Measurements from ENCODE around the gene MRPL36.
"Not testable (repeated sequence)": the region's sequence is repeated elsewhere in the genome, so short reads cannot be mapped to it uniquely, and the experiment has no call there.

Gene MRPL36

DNA sequence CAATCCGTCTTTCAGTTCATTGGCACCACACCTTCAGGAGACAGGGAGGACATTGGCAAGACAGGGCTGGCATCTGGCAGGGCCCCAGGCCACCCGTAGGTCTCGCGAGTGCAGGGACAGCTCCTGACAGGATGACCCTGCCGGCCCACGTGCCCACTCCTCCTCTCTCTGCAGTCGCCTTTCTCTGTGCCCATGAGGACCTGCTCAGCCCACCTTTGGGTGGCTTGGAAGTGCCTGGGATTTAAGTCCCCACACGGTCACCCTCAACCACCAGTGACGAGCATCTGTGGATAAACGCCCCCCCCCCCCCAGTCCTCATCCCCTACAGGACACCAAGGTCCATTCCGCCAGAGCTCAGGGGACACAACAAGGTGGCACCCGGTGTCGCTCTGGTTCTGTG lies 4.1 kb downstream of the MRPL36 start:
- no peak for DNase-seq

DNA sequence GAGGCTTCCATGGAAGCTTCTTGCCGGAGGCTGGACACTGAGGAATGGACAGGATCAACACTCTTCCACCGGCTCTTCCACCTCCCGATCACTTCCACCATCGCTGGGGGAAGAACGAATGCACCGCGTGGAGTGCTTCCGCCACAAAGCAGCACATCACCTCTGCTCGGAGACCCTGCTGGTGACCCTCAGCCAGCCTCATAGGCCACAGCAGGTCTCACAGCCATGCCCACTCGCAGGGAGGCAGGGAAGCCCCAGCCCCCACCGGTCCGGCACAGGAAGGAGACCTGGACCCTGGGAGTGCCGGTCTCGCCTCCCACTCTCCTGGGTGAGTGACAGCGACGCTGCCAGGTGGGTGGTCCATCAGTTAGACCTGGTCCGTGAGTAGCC lies 4.7 kb downstream of the MRPL36 start:
- DNase-seq: no peak

DNA sequence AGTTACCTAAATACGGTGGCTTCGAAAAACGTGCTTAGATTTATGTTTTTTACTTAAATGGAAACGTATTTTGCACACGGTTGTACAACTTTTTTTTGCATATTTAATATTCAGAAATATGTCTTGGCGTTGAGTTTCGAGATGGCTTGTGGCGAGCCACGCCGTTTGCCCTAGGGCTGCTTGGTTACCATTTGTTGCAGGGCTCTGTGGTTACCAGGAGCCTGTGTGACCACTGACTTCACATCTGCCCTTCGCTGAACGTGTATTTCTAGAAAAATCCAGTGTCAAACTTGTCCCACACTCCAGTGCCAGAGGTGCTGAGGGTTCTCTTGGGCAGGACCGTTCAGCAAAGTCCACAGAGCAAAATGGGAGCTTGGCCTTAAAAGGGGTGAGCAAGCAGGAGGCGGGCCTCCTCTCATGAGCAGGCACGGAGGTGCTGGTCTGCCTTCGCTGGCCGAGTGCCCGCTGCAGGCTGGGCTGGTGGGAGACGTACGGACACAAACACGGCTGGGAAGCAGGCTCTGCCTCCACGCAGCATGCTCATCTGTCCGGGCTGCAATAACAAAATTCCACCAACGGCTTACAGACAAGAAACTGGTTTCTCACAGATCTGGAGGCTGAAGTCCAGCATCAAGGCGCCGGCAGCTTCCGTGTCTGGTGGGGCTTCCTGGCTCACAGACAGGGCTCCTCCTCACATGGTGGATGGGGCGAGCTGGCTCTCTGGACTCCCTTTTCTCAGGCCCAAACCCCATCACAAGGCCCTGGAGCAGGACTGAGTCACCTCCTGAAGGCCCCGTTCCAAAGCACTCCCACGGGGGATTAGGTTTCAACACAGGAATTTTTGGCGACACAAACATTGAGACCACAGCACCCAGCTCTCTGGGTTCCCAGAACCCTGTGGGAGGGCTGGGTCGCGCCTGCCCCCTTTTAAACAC lies 5.4 kb downstream of the MRPL36 start:
- DNase-seq: no peak

DNA sequence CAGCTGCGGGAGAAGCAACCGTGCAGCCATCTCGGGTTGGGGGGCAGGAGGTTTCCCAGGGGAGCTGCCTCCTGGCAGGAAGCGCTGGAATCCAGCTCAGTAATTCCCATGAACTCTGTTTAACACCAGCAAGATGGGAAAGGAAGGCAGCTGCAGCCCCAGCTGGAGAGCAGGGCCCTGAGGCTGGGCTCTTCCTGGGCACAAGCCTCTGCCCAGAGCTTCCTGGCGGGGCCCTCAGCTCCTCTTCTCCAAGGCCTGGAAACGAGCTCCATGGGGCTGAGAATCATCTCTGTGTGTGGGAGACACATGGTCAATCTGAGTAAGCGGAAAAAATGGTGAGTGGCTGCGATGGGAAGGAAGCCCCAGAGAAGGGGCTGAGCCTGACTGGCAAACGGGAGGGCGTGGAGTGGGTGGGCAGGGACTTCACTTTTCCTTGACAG lies 6.3 kb downstream of the MRPL36 start:
- no peak for DNase-seq

DNA sequence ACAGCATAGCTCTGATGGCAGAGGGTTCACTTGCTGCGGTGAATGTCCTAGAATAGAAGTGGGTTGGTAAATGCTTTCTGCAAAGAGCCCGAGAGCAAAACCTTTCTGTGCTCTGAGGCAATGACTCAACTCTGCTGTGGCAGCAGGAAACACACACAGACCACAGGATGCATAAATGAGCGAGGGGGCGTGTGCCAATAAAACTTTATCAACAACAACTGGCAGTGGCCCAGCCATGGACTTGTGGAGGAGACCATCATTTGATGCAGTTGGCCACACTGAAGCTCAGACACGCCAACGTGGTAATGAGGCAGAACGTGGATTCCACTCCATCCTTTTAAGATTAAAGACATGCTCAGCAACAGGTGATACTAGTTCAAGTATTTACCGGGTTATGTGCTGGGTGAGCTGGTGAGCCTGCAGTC lies 6.8 kb downstream of the MRPL36 start:
- DNase-seq: no peak

DNA sequence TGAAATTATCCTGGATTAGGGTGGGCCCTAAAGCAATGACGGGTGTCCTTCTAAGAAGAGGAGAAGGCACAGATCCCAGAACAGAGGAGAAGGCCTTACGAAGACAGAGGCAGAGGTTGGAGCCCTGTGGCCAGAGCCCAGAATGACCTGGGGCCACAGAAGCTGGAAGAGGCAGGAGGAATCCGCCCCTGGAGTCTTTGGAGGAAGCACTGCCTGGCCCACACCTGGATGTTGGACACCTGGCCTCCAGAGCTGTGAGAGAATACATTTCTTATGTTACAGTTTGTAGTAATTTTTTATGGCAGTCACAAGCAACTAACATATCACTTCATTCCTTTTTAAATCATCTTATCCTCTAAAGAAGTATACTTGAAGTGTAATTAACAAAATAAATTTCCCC lies 8.5 kb downstream of the MRPL36 start:
- DNase-seq: no peak

DNA sequence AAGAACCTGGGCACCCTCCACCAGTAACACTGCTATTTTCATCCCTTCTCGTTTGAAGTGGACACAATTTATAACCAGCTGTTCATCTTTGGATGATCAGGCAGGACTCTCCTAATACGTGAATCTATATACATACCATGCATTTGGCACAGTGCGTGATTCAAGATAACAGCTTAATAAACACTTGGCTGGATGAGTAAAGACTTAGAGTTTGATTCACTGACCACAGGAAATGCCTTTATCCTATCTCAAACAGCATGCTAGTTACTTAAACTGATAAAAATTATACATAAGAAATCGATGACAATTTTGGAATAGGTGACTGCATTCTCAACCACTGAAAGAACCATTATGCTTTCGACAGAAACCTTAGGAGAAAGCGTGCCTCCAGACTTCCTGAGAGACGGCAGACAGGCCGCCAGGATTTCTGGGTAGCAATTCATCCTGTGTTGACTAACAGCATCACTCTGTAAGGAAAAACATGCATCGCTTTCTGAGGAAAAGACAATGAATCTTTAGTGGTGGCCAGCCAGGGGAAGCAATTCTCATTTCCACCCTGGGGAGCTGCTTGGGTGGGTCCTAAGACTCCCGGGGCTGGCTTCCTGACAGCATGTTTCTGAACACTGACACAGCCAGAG lies 9.7 kb downstream of the MRPL36 start:
- peak; percentile 37 for DNase-seq

DNA sequence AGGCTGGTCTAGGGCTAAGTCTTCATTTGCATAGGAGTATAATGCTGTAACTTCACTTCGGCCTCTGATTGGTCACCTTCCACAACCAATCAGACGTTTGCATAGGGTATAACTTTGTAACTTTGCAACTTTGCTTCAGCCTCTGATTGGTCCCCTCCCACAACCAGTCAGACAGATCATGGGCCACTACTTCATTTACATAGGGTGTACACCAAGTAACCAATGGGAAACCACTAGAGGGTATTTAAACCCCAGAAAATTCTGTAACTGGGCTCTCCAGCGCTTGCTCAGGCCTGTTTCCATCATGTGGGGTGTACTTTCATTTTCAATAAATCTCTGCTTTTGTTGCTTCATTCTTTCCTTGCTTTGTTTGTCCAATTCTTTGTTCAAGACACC lies 10.2 kb downstream of the MRPL36 start:
- DNase-seq: not testable (repeated sequence)

DNA sequence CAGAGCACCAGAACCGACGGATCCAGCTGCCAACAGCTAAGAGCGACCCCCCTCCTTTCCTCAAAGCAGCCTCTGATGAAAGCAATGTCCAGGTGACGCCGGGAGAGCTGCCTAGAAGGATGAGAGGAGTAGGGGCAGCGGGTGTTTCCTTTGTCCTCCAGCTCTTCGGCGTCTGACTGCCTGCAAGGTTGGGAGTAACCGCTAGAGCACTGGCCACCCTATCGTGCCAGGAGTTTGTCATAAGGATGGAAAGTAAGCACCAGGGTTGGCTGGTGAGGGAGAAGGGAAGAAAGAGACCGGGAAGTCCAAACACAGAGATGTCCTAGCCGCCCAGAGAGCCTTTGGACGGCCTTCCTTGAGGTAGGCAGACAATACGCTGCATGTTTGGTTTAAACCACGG lies 10.8 kb downstream of the MRPL36 start:
- no peak for DNase-seq

DNA sequence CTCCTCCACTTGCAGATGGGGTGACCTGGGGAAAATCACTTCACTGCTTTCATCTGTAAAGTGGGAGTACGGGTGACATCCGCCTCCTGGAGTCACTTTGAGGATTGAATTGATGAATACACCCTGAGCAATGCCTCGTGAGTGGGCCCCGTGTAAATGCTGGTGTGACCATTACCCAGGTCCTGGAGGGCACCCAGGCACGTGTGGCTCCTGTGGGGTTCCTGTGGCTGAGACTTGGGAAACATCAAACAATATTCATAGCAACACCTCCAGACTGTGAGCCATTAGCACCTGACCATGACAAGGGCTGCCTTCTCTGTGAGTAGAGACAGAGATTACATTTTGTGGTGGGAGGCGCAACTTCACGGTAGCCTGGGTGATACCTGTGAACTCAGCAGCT lies 11.4 kb downstream of the MRPL36 start:
- DNase-seq: no peak

DNA sequence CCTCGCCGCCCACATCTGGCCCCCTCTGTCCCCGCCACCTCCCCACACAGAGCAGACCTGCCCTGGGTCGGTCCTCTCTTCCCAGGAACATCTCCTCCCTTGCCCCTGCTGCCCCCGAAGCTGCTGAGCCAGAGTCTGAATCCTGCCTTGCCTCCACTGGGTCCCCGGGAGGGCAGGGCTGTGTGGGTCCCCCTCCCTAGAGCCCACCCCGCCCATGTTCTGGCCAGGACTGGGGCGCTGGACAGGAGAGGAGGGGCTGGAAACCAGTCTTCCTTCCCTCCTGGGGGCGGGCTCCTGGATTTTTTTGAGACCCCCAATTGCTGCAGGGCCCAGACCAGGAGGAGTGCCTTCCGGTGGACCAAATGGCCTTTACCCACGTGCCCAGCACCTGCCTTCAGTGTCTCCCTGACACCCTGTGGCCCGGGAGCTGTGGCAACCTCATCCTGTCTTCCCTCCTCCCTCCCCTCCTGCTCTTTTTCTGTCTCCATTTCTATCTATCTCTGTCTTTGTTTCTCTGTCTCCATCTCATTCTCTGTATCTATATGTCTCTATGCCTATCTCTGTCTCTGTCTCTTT lies 12.1 kb downstream of the MRPL36 start:
- DNase-seq: no peak

DNA sequence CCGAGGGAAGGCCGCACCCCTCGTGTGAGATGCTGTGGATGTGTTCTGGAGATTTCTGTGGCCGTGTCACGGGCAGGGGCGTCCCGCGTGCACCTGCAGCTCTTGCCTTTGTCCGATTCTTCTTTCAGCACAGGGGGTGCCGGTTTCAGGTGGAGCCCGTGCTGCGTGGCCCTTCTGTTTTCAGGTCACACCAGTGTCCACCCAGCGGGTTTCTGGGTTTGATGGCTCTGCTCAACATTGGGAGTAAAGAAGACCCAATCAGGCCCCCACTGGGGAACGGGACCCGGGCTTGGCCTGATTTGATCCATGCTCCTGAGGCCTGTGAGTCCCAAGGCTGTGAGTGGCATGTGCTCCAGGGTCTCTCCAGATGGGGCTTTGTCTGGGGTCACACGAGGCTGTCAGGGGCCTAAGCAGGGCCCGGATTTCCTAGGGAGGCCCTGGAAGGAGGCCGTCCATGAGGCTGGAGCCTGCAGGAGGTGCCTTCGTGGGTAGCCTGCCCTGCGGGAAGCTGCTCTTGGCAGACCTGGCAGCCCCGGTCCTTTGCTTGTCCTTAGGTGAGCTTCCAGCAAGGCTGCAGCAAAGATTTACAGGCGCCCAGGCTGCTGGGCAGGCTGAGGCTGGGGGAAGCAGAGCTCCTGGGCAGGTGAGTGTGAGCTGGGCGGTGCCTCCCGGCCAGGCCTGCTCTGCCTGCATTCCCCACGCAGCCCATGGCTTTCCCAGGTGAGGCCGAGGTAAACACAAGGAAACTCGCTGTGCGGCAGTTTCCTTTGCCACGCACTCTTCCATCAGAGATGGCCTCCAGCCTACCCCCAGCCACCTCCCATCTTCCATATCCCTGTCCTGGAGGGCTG lies 12.8 kb downstream of the MRPL36 start:
- no peak for DNase-seq

DNA sequence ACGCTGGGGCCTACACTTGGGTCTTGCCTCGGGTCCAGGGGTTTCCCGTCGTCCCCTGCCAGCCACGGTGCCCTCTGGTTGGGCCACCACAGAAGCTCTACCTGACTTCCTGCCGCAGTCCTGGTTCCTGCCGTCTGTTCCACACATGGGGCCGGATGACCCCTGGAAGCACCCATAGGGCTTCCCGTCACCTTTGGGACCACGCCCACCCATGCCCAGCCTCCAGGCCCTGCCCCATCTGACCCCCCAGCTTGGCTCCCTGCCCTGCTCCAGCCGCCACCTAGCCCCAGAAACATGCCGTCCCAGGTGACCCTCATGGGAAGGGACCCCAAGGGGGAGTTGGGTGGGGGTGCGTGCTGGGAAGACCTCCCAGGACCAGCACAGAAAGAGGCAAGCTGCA lies 13.7 kb downstream of the MRPL36 start:
- no peak for DNase-seq

DNA sequence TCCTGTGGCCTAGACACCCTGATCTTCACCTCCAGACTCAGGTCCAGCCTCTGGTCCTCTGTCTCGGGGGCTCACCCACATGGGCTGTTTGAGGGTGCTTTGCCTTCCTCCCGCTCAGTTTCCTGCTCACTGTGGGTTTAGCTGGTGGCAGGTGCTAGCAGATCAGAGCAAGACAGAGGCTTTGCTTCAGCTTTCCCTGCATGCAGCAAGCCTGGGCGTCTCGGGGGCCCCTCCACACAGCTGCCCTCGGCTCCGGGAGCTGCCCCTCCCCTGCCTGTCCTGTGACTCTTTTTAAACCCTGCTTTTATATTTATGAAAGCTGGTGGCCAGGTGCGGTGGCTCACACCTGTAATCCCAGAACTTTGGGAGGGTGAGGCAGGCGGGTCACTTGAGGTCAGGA lies 14.6 kb downstream of the MRPL36 start:
- no peak for DNase-seq

DNA sequence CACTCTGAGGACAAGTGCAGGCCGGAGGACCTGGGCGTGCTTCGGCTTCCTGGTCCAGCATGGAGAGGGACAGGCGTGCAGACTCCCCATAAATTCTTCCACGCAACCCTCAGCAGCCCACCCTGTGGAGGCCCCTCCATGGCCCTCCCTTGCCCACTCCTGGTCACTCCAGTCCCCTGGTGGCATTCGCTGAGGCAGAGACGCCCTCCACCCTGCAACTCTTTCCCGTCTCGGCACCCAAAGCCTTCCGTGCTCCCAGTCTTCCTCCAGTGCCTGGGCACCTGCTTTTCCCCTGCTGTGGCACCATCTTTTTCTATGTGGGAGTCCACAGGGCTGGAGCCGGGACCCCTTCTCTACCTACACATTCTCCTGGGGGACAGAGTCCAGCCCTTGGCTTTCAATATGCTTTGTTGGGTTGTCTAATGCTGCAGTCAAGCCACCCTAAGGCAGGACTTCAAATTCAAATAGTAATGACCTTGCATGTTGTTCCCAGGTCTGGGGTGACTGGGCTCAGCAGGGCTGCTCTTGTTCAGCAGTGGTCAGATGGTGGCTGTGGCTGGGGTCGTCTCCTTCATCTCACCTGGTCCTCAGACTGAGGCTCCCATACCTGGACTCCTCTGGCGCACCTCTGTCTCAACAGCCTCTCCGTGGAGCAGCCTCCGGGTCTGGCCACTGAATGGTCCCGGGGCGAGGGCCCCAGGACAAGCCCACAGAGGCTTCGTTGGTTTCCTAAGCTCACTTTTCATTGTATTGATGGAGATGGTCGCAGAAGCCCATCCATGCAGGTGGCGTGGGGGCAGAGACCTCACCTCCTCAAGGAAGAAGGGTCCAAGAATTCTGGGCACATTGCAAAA lies 15.2 kb downstream of the MRPL36 start:
- DNase-seq: no peak

DNA sequence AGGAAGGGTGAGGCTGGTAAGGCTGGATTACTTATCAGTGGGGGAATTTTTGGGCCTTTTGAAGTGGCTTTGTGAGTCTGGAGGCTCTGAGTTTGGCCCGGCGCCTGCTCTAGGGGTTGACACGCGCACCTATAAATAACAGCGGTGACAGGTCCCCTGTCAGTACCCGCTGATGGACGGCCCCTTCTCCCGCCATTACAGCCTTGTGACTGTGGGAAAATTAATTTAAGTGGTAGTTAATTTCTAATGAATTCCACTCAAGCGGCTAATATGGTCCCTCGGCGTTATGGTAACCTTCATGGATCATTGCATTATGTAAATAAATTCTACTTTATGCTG lies 16.5 kb downstream of the MRPL36 start:
- no peak for DNase-seq

DNA sequence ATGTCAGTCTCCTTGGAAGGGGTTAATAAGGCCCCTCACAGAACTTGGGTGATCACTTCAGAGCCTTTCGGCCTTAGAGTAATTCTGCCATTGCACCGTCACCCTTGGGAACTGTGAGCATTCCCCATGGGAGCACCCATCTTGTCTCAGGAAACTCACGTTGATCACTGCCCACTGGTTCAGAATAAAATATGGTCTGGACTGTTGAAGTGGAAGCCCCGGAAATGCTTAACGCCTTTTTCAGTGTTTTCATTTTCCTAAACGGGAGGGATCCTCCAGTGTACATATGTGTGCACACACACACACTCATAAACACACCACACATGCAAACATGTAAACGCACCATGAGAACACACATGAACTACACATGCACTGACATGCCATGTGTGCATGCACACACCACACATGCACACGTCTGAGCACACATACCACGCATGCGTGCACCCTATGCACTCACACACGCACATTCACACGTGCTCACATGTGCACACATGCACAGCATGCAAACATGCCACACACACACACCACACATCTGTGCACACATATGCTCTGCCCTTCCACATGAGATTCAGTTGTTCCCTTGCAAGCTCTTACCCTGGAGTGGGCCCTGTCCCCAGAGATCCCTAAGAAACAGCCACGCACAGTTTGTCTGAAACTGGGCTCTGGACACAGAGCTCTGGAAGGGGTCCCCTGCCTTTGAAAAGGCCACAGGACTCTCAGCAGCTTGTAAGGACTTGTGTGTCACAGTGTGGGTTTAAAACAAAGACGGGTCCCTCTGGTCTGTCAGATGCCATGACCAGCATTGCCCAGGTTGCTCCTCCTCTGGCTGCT lies 17.0 kb downstream of the MRPL36 start:
- no peak for DNase-seq

DNA sequence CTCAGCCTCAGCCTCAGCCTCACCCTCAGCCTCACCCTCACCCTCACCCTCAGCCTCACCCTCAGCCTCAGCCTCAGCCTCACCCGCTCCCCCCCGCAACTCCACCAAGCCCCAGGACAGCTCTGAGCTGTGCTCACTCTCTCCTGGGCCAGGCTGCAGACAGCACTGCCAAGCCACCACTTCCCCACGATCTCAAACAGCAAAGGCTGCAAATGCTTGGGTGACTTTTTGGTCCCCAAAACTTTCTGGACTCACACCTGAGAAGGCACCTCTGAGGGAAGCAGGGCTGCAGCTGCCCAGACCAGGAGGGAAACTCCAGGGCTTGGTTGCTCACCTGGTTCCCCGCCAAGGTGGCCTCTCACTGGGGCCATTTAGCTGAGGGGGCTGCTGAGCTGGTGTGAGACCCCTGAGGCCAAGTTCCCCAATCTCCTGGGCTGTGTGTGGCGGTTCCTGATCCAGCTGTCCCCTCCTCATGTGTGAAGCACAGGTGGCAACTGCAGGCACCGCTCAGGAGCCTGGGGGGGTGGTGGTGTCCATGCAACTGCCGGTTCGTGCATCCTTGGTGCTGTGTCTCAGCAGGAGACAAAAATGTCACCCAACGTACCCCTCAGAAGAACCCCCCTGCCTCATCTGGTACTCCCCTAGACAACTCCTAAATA lies 17.8 kb downstream of the MRPL36 start:
- DNase-seq: no peak

DNA sequence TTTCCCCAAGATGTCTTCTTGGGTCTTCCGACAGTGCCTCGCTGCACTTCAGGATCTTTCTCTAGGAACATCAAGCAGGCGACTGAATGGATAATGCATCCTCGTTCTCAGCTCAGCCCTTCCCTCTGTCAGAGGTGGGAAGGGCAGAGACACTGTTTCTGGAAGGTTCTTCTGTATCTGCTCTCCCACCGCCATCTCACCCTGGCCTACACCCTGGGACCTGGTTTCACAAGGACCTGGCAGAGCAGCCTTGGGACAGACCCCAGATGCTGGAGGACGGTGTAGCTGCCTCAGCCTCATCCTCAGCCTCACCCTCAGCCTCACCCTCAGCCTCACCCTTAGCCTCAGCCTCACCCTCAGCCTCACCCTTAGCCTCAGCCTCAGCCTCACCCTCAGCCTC lies 18.5 kb downstream of the MRPL36 start:
- DNase-seq: no peak

DNA sequence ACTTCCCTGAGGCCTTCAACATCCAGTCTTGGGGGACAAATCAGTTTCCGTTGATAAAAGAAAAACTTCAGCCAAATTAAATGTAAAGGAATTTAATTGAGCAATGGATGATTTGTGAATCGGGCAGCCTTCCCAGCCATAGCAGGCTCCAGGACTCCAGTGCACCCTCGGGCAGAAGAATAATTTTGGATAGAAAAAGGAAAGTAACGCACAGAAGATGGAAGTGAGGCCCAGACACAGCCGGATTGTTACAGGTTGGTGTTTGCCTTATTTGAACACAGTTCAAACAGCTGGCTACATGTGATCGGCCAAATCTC lies 19.1 kb downstream of the MRPL36 start:
- no peak for DNase-seq
